NCI-H2081 (cell line): Measurements from ENCODE around the gene RNF126.
A peak's percentile ranks its signal among the peaks of the same experiment; 100 is the strongest.

ENCODE experiments used
- DNase-seq, 2 experiments: peaks; one replicate each; lab custom pipeline; 2025; lab: John Stamatoyannopoulos, UW

Gene RNF126

GRCh38 chr19:646779-647565 lies 16.0 kb downstream of the RNF126 start:
- DNase-seq, result no peak

- no peak for DNase-seq
Measured at GRCh38 chr19:645912-646778, 16.9 kb downstream of the RNF126 start.

- no peak for DNase-seq
Measured at GRCh38 chr19:644789-645188, 18.2 kb downstream of the RNF126 start.

GRCh38 chr19:644363-644762 lies 18.7 kb downstream of the RNF126 start:
- DNase-seq, result no peak

GRCh38 chr19:643736-644135 lies 19.3 kb downstream of the RNF126 start:
- DNase-seq, result no peak

- no peak for DNase-seq
Measured at GRCh38 chr19:642767-643727, 20.0 kb downstream of the RNF126 start.

GRCh38 chr19:641702-642101 lies 21.3 kb downstream of the RNF126 start:
- DNase-seq, result no peak

GRCh38 chr19:640606-641189 lies 22.3 kb downstream of the RNF126 start:
- DNase-seq, result no peak

GRCh38 chr19:640161-640558 lies 22.9 kb downstream of the RNF126 start:
- DNase-seq, result no peak

- peak; percentile 71 to 89 for DNase-seq
Measured at GRCh38 chr19:639253-640160, 23.5 kb downstream of the RNF126 start, which contains the start of gene FGF22. FGF22 (plus strand) TSS chr19:639879; CDS start chr19:639926, 47 bp downstream.

GRCh38 chr19:638906-639252 lies 24.1 kb downstream of the RNF126 start:
- no peak for DNase-seq

GRCh38 chr19:634975-635652 lies 27.9 kb downstream of the RNF126 start:
- no peak for DNase-seq

GRCh38 chr19:633786-634639 lies 29.0 kb downstream of the RNF126 start:
- no peak for DNase-seq

GRCh38 chr19:633068-633785 lies 29.8 kb downstream of the RNF126 start, which contains the start of gene POLRMT:
POLRMT (minus strand) TSS chr19:633537; CDS start chr19:633512, 25 bp downstream.
- peak; percentile 96 to 97 for DNase-seq

GRCh38 chr19:632579-633067 lies 30.4 kb downstream of the RNF126 start:
- peak; percentile 4 to 22 for DNase-seq

GRCh38 chr19:629961-630714 lies 32.9 kb downstream of the RNF126 start:
- no peak for DNase-seq

- peak; percentile 36 to 61 for DNase-seq
Measured at GRCh38 chr19:629515-629914, 33.5 kb downstream of the RNF126 start.
